ENCODE data around the gene NDFIP2. TPM values are rescaled to one million over a fixed set of nuclear protein-coding genes. Genes with fewer than 3 reads are reported as not detected.

NDFIP2 gene
- total RNA-seq, 4 donors from 2014 or later, result 72.2 to 103 (median 86.2) TPM

GRCh38 chr13:79511611-79512010, 30.7 kb downstream of the NDFIP2 start:
- Histone ChIP-seq H3K27ac (no peak overlapping the region), H3K4me3 (no peak overlapping the region), H3K36me3 (no peaks in the 10 kb centered on the region), H3K9me3 (no peaks in the 10 kb centered on the region), H3K27me3 (no peaks in the 10 kb centered on the region), H3K4me1 (peaks cover 7% of the 10 kb centered on the region)
- TF ChIP-seq CTCF (IDR thresholded peaks at IDR 0.05), result no peak
- no peak for TF ChIP-seq POLR2A (IDR thresholded peaks at IDR 0.05)
- TF ChIP-seq EP300 (IDR thresholded peaks at IDR 0.05), result no peak
- no peak for TF ChIP-seq POLR2AphosphoS5 (IDR thresholded peaks at IDR 0.05)
- DNase-seq (ENCODE audit: low spot score in 2 of 2), result no peak
- WGBS, result 93% methylated on average over 2 of the region's 2 CpGs

DNA sequence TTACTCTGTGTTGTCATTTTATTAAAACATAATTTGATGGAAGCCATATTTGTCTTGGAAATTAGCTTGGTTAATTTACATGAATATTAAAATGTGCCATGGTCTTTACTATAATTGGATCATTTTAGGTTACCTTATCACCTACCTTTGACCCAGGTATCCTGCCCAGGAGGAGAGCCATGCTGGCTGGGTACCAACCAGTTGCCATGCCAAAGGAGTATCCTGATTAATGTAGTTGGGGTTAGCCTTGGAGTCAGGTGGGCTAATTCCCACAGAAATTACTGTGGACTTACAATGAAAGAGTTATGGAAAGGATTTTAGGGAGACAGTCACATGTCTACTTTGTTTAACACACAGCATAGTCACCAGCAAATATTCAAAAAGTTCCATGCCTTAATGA, 32.0 kb downstream of the NDFIP2 start:
- no peak overlapping the region for H3K27ac ChIP-seq
- TF ChIP-seq CTCF (IDR thresholded peaks at IDR 0.05) (no peak), EP300 (IDR thresholded peaks at IDR 0.05) (no peak), POLR2AphosphoS5 (IDR thresholded peaks at IDR 0.05) (no peak), POLR2A (IDR thresholded peaks at IDR 0.05) (no peak)
- H3K4me3 ChIP-seq, result no peak overlapping the region
- H3K27me3 ChIP-seq, result no peaks in the 10 kb centered on the region
- no peaks in the 10 kb centered on the region for H3K9me3 ChIP-seq
- H3K36me3 ChIP-seq, result no peaks in the 10 kb centered on the region
- H3K4me1 ChIP-seq, result peaks cover 13% of the 10 kb centered on the region
- no peak for DNase-seq (ENCODE audit: low spot score in 2 of 2)

- no peaks in the 10 kb centered on the region for H3K27me3 ChIP-seq
- DNase-seq (ENCODE audit: low spot score in 2 of 2), result no peak
- no peak overlapping the region for H3K27ac ChIP-seq
- H3K4me3 ChIP-seq, result no peak overlapping the region
- peaks cover 1% of the 10 kb centered on the region for H3K36me3 ChIP-seq
- peaks cover 10% of the 10 kb centered on the region for H3K4me1 ChIP-seq
- TF ChIP-seq CTCF (IDR thresholded peaks at IDR 0.05) (no peak), EP300 (IDR thresholded peaks at IDR 0.05) (no peak), POLR2AphosphoS5 (IDR thresholded peaks at IDR 0.05) (no peak), POLR2A (IDR thresholded peaks at IDR 0.05) (no peak)
- no peaks in the 10 kb centered on the region for H3K9me3 ChIP-seq
Measured at GRCh38 chr13:79516595-79516994, 35.6 kb downstream of the NDFIP2 start.

- peaks cover 27% of the 10 kb centered on the region for H3K36me3 ChIP-seq
- TF ChIP-seq POLR2AphosphoS5 (IDR thresholded peaks at IDR 0.05) (no peak), CTCF (IDR thresholded peaks at IDR 0.05) (no peak), POLR2A (IDR thresholded peaks at IDR 0.05) (no peak), EP300 (IDR thresholded peaks at IDR 0.05) (no peak)
- no peaks in the 10 kb centered on the region for H3K27me3 ChIP-seq
- H3K27ac ChIP-seq, result no peak overlapping the region
- H3K4me3 ChIP-seq, result no peak overlapping the region
- no peak for DNase-seq (ENCODE audit: low spot score in 2 of 2)
- H3K4me1 ChIP-seq, result peaks cover 10% of the 10 kb centered on the region
- no peaks in the 10 kb centered on the region for H3K9me3 ChIP-seq
- WGBS, result 39% methylated on average over 3 of the region's 3 CpGs
Measured at GRCh38 chr13:79519255-79519654, 38.3 kb downstream of the NDFIP2 start.

- Histone ChIP-seq H3K4me3 (no peak overlapping the region), H3K9me3 (no peaks in the 10 kb centered on the region), H3K27me3 (no peaks in the 10 kb centered on the region), H3K4me1 (no peaks in the 10 kb centered on the region), H3K36me3 (peaks cover 38% of the 10 kb centered on the region), H3K27ac (no peak overlapping the region)
- TF ChIP-seq CTCF (IDR thresholded peaks at IDR 0.05), result no peak
- no peak for TF ChIP-seq POLR2AphosphoS5 (IDR thresholded peaks at IDR 0.05)
- TF ChIP-seq EP300 (IDR thresholded peaks at IDR 0.05), result no peak
- TF ChIP-seq POLR2A (IDR thresholded peaks at IDR 0.05), result no peak
- DNase-seq (ENCODE audit: low spot score in 2 of 2), result no peak
Measured at GRCh38 chr13:79522583-79522982, 41.6 kb downstream of the NDFIP2 start.
